K562 (cell line): ENCODE results near the gene LTA4H. TPM values are rescaled to one million over a fixed set of nuclear protein-coding genes. Genes with fewer than 3 reads are reported as not detected.

Experiments used
- BMI1 ChIP-seq: fragments of 150-350 bp; IDR thresholded peaks from 2 replicates; pipeline ENCODE4 v1.6.1; 2014; ENCODE audit warnings: low read length
- ELF1 ChIP-seq: fragments of 200-800 bp; sonication (Bioruptor generic); IDR thresholded peaks from 2 replicates; pipeline ENCODE4 v1.6.1; 2016; ENCODE audit warnings: missing genetic modification characterization, missing compliant biosample characterization
- FOSL1 ChIP-seq: fragments of 200-800 bp; sonication (Bioruptor generic); conservative IDR thresholded peaks from 2 replicates; pipeline ENCODE4 v1.6.1; 2016; ENCODE audit warnings: missing genetic modification characterization, missing compliant biosample characterization
- MCM2 ChIP-seq: fragments of 450-650 bp; IDR thresholded peaks from 2 replicates; pipeline ENCODE4 v1.6.1; 2017; ENCODE audit warnings: low read depth, mild to moderate bottlenecking
- PRDM10 ChIP-seq: fragments of 450-650 bp; IDR thresholded peaks from 2 replicates; pipeline ENCODE4 v1.6.1; 2018; ENCODE audit not compliant: partially characterized antibody
- TARDBP ChIP-seq: fragments of 450-650 bp; IDR thresholded peaks from 2 replicates; pipeline ENCODE4 v1.6.1; 2016
- ZNF609 ChIP-seq: sonication (generic); formaldehyde crosslinking; IDR thresholded peaks from 2 replicates; pipeline ENCODE4 v1.8.1; 2023; ENCODE audit warnings: missing genetic modification reagents, mild to moderate bottlenecking, borderline replicate concordance
- ZNF695 ChIP-seq: fragments of 450-650 bp; formaldehyde crosslinking; IDR thresholded peaks from 2 replicates; pipeline ENCODE4 v1.4.0; 2020; ENCODE audit warnings: mild to moderate bottlenecking, moderate library complexity
- polyA plus RNA-seq, 8 experiments: library from polyadenylated mRNA; depleted of rRNA in 4 of 8; stranded (reverse) in 5 of 8; unstranded in 3 of 8; fragments of >200 nt; fragmentation: Nextera tagmentation in 2 of 8; fragmentation: Illumina TruSeq in 1 of 8; extraction: Ambion mirVana in 2 of 8; extraction: Trizol in 1 of 8; gene quantifications; 2 replicates each; pipeline versions ENCODE4 v1.2.1 to v1.2.3, GENCODE V29; 2011 to 2014; ENCODE audit warnings: inconsistent platforms in 1 of 8, missing spikeins in 1 of 8
- total RNA-seq, 7 experiments: library from RNA; depleted of rRNA in 6 of 7; stranded (reverse); fragments of >200 nt in 6 of 7; fragmentation: Illumina TruSeq in 2 of 7; extraction: Trizol in 2 of 7; gene quantifications; 2 replicates each; pipeline versions ENCODE4 v1.2.1 to v1.2.3, GENCODE V29; 2011 to 2021; ENCODE audit warnings: low replicate concordance in 1 of 7

LTA4H gene
- total and polyA plus RNA-seq, 9 of the 15 experiments (the other 6 are each of a cell fraction or from before 2014, with no cell fraction given), result 25.2 to 58.1 (median 40.5) TPM

- TF ChIP-seq ZNF609 (CRISPR knock-in tag) (no peak), ELF1 (tag) (no peak), FOSL1 (tag) (no peak; the same call in 1 of the 2 replicates), ZNF695 (no peak), TARDBP (peak; percentile 45; the same call in 1 of the 2 replicates), BMI1 (no peak), MCM2 (0 out of 2 replicates have a peak, but pooled peaks have one; percentile 39), PRDM10 (peak; percentile 81)
Observed at GRCh38 chr12:96035283-96036236, at the start of gene LTA4H (continued).
